ENCODE data around the gene TFF3.
A peak's percentile ranks its signal among the peaks of the same experiment; 100 is the strongest.

Gene TFF3

DNA sequence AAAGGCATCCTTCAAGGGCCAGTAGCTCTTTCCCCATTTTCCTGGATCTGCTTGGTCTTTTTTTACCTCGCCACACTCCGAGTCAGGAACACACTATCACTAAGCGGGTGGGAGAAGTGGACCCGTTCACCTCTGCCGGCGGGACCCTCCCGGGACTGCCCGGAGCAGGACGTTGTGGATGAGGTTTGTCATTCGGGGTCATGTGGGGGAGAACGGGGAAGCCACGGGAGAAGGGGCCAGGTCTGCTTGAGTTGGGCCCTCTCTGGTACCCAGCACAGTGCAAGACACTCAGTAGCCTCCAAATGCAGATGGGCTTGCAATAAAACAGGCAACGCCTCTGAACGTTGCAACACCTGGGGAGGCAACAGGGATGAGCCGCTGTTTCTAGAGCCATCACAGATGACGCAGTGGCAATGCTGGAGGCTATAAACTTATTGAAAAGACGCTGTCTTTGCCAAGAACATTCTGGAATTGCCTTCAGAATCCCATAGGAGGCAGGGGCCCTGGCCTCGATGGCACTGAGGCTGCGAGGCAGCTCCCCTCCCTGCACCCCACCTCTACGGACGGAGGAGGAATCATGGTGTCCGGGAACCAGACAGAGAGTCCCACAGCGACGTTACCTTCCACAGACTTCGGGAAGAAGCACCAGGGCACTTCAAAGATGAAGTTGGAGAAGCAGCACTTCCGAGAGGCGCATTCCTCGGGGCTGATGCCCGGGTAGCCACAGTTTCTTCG is 31.8 kb upstream of the TFF3 start:
- no peak for DNase-seq

DNA sequence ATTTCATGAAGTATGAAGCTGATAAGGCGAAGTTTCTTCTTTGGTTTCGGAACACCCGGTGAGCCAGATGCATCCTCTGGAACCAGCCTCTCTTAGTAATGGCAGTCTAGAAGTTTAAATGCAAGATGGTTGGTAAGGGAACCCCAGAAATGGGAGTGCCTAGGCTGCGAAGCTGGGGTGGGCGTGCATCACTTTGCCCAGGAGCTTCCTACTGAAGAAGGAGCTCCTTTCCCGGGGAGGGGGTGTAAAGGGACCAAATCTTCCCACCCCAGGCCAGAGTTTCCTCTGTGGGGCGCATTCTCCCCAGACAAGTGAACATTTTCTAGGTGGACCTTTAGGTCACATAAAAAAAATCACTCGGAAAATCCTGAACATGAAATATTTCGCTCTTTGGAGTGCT is 31.2 kb upstream of the TFF3 start:
- DNase-seq = no peak

DNA sequence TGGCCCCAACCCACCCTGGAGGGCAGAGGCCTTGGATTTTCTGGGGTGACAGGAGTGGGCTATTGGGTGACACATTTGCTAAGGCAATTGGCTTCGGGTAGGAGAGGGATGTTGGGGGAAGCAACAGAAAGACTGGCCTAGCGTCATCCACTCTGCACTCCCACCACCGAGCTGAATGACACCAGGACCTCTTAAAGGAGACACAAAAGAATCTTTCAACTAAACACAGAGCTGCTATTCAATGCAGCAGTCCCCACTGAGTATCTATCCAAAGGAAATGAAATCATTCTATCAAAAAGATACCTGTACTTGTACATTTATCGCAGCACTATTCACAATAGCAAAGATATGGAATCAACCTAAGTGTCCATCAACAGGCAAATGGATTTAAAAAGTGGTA is 29.4 kb upstream of the TFF3 start:
- no peak for DNase-seq

DNA sequence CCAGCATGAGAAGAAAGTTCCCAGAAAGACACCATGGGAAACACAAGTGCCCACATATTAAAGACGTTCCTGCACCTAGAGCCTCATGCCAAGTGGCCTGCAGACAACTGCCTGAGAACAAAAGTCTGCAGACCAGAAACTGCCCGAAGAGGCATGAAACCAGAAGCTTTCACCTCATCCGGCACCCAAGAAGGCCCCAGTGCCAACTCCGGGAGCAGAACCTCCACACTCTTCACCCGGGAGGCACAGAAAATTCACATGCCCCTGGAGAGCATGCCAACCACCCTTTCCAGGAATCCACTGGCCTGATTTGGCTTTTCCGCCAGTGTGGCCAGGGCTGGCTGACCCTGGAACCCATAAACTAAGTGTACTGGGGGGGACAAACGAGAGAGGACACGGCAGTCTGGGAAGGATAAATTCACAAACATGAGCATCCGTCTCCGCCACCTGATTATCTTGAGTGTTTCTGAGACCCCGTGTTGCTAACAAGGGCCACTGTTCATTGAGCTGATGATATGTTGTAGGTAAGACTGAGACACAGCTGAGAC is 28.8 kb upstream of the TFF3 start:
- no peak for DNase-seq

DNA sequence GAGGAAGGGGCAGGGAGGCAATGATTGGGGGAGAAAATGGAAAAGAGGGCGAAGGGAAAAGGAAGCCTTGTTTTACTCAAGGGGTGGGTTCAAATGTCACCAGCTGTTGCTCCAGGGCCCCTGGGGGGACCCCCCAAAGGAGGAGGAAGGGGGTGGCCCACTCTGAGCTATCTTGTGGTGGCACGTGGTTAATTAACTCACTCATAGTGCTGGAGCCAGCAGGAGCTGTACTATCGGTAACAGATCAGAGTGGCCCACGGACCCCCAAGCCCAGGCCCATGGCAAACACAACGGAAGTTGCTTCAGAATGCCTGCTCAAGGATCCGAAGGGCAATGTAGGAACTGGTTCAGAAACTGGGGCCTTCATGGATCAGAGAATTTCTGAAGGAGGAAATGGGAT is 28.3 kb upstream of the TFF3 start:
- DNase-seq = no peak

DNA sequence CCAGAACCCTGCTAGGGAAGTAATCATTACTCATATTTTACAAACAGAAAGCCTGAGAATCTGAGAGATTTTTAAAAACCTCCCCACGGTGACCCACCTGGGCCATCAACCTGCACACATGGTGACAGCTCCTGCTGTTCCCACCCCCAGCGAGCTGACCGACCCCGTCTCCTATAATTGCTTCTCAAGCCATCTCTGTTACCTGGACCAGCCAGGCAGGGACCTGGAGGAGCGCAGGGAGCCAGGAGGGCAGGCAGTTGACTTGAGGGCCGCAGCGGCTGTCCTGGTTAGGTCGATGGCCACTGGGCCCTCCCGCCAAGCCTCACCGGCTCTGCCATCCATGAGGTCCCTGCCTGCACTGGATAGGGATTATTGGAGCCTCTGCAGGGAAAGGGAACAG is 27.9 kb upstream of the TFF3 start:
- no peak for DNase-seq

DNA sequence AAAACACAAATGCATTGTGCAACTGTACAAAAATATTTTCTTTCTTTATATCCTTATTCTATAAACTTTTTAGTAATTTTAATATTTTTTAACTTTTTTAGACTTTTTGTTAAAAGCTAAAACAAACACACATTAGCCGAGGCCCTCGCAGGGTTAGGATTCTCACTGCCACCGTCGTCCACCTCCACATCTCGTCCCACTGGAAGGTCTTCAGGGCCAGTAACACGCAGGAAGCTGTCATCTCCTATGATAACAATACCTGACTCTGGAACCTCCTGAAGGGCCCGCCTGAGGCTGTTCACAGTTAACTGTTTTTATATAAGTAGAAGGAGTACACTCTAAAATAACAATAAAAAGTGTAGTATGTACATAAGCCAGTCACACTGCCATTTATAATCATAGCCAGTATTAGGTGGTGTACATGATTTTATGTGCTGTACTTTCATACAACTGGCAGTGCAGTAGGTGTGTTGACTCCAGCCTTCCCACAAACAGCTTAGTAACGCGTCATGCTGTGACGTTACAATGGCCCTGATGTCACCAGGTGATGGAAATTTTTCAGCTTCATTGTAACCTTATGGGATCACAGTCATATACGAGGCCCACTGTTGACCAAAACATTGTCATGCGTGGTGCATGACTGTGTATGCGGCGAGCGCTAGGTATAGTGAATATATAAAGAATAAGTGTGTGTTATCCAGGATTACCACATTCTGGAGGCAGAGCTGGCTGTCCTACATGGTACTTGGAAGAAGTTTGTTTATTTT is 26.8 kb upstream of the TFF3 start:
- no peak for DNase-seq

DNA sequence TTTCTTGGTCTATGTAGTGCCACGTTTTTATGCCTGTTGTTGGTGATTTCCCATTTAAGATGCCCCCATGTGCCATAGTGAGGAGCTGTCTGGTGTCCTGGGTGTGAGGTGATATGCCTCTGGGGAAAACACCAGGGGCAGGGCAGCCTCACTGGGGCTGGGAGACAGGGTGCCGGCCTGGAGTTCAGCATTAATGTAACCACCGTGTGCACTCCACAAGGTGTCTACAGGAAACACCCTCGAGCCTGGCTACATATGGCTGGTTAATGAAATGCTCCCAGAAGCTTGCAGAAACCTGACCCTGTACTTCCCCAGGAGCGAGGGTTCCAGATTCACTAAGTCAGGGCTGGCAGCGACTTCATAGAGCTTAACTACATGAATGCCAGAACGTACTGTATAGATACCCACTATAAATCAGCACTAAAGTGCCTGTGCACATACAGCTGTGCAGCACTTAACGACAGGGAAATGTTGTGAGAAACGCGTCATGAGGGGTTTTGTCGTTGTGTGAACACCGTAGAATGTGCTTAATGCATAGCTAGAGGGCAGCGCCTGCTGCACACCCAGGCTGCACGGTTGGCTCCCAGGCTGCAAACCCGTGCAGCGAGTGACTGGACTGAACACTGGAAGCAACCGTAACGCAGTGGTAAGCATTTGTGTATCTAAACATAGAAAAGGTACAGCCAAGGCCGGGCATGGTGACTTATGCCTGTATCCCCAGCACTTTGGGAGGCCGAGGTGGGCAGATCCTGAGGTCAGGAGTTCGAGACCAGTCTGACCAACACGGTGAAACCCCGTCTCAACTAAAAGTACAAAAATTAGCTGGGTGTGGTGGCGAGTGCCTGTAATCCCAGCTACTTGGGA is 25.2 kb upstream of the TFF3 start:
- DNase-seq = no peak

DNA sequence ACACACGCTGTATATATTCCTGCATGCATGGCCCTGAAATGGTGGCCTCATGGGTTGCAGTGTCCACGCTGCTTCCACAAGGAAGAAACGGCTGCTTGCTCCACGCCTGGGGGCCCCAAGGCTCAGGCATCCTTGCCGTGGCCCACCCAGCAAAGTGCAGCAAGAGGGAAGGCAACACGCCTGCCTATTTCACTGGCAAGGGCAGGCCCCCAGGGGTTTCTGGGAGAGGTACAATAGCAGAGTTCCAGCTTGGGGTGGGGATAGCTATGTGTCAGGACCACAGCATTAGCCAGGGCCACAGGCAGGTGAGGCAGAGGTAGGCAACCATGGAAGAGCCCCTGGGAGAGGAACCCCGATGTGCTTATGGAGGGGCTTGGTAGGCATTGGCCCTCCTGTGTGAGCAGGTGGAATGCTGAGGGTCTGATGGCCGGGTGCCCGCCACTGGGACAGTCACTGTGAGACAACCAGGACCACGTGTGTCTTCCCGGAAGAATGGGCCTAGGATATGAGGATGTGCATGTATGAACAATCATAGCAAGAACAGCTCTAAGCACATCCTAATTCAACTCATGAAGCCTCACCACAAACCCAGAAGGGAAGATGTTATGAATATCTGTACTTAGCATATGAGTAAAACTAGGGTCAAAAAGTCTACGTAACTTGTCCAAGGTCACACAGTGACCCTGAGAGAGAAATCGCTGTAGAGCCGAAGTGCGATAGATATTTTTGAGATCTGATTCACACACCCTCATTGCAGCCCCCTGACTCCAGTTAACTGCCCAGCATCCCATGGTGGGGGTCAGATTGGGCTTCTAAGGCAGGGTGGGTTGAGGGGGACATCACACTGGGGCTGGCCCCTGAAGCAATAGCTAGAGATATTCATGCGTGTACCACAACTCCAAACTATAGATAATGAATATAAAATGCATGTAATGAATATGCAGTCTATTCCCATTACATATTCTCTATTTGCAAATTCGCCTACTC is 23.8 kb upstream of the TFF3 start:
- no peak for DNase-seq

DNA sequence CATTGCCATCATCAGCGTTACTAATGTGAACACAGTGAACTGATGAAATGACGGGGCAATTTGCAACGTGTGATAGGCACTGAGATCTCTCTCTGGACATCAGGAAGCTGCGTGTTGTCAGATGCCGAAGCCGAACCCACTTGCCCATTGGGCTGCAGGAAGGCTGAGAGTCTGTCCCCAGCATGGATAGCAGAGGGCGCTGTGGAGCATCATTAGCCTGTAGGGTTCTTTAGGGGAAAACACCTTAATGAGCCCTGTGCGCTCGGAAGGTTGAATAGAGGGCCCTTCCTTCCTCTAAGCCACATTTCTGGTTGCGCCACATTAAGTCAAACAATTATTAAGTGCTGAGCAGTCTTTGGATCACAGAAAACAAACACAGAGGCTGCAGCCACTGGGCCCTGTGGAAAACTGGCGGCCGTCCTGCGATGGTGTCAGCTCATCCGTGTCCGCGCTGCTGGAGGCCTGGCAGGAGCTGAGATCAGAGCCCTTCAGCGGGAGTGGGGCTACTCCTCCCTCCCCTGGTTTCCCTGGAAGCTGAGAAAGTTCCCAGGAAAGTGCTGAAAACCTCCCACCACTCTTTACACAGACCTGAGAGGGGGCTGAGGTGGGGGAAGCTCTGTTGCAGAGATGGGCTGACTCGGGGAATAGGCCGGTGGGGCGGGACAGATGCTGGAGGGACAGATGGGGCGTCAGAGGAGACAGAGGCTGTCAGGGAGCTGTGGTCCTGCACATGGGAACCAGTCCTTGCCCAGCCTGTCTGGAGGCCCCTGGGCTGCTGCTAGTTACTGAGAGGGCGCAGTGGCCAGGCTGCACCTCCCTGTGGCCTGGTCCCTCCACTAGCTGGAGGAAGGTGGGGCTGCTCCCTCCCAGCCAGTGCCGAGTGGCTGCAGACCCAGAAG is 22.9 kb upstream of the TFF3 start:
- peak; percentile 93 for DNase-seq

DNA sequence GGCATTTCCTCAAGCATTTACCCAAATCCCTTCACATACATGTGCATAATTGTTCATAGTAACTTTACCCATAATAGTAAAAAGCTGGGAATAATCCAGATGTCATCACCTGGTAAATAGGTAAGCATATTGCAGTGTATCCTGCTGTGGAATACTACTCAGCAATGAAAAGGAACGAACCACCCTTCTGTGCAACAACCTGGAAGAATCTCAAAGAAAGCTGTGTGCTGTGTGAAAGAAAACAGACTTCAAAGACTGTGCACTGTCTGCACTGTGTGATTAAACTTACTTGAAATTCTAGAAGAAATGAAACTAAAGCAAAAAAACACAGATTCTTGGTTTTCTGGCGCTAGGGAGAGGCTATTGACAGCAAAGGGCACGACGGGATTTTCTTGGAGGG is 22.1 kb upstream of the TFF3 start:
- no peak for DNase-seq

DNA sequence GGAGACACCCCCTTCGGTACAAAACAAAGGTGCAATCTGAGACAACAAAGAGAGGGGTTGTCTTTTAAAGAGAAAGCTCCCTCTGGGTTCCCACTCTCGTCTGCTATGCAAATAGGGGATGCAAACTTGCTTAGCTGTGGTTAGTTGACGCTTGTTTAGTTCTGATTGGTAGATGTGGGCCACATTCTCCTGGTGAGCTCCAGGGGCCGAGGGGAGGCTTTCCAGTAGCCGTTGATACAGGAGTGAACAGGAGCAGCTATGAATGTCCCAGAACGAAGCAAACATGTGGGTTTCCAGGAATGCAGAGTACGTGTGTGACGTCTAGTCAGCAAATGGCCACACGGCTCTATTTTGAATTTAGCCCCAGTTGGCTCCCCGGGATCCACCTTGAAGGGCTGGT is 20.8 kb upstream of the TFF3 start:
- DNase-seq = peak; percentile 85

DNA sequence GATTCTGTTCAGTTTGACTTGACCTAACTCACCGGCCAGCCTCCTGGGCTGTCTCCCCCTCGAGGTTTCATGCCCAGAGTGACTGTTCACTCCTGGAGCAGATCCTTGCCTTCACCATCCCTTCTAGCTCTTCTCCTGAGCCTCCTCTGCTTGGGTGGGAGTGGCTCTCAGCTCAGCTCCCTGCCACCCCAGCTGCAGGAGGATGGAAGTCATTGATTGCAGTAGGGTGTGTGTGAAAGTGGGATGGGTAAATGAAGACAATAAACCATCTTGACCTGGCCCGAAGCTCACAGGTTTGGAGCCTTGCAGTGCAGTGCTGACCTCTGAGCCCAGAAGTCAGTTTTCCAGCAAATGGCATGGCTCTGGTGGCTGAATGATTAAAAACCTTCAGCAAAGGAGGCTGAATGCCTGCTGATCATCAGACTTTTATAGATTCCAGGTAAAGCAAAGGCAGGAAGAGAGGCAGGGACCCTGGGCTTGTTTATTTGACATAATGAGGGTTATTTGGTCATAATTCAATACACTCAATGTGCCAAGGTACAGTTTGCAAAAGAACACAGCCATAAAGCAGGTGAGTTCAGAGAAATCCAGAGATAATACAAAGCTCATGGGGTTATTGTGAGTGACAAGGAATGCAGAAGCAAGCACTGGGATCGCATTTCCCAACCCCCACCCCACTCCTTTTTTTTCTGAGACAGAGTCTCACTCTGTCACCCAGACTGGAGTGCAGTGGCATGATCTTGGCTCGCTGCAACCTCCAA is 17.5 kb upstream of the TFF3 start:
- no peak for DNase-seq

DNA sequence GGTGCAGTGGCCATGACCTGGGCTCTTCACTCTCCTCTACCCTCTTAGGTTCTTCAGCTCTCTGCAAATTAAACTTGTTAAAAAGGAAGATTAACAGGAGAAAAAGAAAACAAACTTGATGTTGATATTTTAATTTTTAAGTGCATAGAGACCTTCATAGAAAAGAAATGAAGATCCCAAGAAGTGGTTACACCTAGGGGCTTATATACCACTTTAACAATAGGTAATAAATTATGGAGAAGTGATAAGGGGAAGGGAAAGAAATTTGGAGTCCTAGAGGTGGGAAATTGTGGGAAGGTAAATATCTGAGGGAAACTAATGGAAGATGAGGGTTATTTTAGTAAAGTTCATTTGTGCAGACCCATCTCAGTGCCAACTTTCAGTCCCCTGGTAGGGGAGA is 16.5 kb upstream of the TFF3 start:
- DNase-seq = no peak

DNA sequence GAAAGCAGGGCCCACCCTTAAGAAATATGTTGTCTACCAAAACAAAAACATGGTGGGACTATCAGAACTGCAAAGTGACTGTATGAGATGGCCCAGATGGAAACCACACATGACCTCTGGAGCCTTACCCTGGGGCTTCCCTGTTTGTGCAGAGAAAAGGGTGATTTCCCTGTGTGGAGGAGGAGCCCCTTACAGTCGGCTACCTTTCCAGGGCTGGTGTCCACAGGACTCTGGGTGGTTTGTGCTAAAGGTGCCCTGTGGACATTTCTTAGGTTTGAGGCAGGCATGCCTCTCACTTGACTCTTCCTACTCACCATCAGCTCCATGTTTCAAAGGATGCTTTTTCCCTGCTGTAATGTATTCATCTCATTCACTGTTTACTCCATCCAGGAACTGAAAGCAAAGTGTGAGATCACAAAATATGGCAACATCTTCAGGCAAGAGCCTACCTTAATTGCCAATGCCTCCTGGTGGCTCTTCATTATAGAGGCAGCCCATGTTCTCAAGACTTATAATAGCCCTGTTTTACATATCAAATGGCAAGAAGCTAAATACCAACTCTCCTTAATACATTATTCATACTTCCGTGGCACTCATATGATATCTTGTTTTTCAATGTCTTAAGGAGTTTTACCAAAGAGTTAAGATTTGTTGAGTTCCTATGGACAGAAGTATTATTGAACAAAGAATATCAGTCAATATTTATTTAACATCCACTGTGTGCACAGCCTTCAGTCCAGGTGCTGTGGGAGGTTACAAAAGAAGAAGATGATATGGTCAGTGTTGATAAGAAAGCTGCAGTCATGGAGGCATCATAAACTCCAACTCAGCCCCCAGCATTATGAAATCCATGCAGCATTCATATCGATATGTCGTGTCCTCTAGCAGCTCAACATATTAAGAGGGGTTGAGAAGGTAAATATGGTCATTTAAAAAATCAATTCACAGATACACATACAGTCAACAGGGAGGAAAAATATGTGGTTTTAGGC is 15.5 kb upstream of the TFF3 start:
- DNase-seq = no peak

DNA sequence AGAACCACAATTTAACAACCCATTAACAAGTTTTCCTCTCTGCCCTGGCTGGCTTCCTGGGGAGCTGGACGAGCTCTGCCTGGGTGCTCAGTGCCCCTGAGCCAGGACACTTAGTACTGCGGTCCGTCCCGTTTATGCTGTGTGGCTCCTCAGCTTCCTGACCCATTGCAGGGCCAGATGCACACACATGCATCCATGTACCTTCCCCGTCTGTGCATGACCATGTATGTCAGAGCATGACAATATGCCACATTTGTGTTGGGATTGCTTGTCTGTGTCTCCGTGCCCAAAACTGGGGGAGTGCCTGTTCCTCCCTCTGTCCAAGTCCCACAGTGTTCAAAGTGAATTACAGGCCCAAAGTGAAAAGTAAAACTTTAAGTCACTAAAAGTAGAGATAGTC is 9.7 kb upstream of the TFF3 start:
- no peak for DNase-seq

DNA sequence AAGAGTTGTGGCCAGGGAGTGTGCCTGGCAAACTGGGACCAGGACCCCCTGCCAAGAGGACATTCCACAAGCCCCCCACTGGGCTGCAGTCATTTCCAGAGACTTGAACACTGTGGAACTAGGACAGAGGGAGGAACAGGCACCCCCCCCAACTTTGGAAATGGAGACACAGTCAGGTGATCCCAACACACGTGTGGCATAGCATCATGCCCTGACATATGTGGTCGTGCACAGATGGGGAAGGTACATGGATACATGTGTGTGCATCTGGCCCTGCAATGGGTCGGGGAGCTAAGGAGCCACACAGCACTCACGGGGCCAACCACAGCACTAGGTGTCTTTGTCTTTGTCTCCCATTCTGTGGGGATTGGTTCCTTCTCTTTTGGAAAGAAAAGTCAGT is 6.6 kb upstream of the TFF3 start:
- DNase-seq = no peak

DNA sequence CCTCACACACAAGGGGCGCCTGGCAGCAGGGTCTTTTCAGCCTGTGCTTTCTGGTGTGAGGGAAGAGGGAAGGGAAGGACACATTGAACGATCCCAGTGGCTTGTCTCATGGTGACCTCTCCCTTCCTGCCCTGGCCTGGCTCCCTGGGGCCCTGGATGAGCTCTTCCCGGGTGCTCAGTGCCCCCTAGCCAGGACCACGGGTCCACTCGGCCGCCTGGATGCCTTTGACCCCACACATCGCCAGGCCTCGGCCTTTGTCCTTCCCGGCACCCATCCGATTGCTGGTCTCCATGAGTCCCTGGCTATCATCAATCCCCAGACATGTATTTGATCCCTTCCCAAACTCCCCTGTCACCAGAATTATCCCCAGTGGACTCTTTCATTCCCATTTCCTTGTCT is 6.0 kb upstream of the TFF3 start:
- DNase-seq = no peak

DNA sequence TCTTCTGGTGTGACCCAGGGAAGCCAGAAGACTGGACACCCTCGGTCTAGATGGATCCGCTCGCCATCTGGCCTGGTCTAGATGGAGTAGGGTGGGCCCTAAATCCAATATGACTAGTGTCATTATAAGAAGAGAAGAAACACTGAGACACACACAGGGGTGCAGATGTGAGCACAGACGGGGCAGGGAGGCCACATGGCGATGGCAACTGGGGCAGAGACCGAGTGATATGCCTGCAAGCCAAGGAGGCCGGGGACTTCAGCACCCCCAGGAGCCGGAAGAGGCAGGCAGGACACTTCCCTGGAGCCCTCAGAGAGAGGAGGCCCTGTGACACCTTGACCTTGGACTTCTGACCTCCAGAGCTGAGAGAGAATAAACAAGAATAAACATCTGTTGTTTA is 5.6 kb upstream of the TFF3 start:
- DNase-seq = no peak

Measured in NCI-H2107 (cell line).